Large intestine (tissue), 12 donors: ENCODE results near the gene FLNC. TPM values are rescaled to one million over a fixed set of nuclear protein-coding genes. Genes with fewer than 3 reads are reported as not detected.

Experiments used
- DNase-seq, 2 donors: peaks; one replicate each; pipeline versions ENCODE4 v3.0.0 to v3.0.0-alpha.2; 2013
- H3K27ac ChIP-seq: one replicate; pipeline ENCODE4 v1.5.1; 2013; ENCODE audit warnings: low read length
- H3K27me3 ChIP-seq: 2 replicates; pipeline ENCODE4 v1.6.1; 2013; ENCODE audit warnings: low read length; ENCODE audit not compliant: control insufficient read depth, insufficient read depth
- H3K36me3 ChIP-seq: 2 replicates; pipeline ENCODE4 v1.6.1; 2013; ENCODE audit warnings: low read length; ENCODE audit not compliant: control insufficient read depth, insufficient read depth
- H3K4me1 ChIP-seq: one replicate; pipeline ENCODE4 v1.6.1; 2013; ENCODE audit warnings: low read length; ENCODE audit not compliant: control insufficient read depth, insufficient read depth
- H3K4me3 ChIP-seq: one replicate; pipeline ENCODE4 v1.5.1; 2013; ENCODE audit warnings: low read length
- H3K9me3 ChIP-seq: one replicate; pipeline ENCODE4 v1.6.1; 2013; ENCODE audit warnings: mild to moderate bottlenecking, low read depth, low read length, moderate library complexity; ENCODE audit not compliant: control insufficient read depth
- WGBS: methylation state at CpG from one replicate; pipeline ENCODE4 v1.1.5; 2013; ENCODE audit warnings: low lambda C conversion rate; ENCODE audit not compliant: insufficient coverage; 5-methylcytosine and 5-hydroxymethylcytosine counted together
- long read RNA-seq, 11 donors: transcript quantifications; one replicate each; lab custom pipeline, GENCODE V29; 2026
- polyA plus RNA-seq: library from polyadenylated mRNA; unstranded; fragments of 120-200 nt; gene quantifications from one replicate; pipeline ENCODE4 v1.2.1, GENCODE V29; 2013

Gene FLNC, protein sequence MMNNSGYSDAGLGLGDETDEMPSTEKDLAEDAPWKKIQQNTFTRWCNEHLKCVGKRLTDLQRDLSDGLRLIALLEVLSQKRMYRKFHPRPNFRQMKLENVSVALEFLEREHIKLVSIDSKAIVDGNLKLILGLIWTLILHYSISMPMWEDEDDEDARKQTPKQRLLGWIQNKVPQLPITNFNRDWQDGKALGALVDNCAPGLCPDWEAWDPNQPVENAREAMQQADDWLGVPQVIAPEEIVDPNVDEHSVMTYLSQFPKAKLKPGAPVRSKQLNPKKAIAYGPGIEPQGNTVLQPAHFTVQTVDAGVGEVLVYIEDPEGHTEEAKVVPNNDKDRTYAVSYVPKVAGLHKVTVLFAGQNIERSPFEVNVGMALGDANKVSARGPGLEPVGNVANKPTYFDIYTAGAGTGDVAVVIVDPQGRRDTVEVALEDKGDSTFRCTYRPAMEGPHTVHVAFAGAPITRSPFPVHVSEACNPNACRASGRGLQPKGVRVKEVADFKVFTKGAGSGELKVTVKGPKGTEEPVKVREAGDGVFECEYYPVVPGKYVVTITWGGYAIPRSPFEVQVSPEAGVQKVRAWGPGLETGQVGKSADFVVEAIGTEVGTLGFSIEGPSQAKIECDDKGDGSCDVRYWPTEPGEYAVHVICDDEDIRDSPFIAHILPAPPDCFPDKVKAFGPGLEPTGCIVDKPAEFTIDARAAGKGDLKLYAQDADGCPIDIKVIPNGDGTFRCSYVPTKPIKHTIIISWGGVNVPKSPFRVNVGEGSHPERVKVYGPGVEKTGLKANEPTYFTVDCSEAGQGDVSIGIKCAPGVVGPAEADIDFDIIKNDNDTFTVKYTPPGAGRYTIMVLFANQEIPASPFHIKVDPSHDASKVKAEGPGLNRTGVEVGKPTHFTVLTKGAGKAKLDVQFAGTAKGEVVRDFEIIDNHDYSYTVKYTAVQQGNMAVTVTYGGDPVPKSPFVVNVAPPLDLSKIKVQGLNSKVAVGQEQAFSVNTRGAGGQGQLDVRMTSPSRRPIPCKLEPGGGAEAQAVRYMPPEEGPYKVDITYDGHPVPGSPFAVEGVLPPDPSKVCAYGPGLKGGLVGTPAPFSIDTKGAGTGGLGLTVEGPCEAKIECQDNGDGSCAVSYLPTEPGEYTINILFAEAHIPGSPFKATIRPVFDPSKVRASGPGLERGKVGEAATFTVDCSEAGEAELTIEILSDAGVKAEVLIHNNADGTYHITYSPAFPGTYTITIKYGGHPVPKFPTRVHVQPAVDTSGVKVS (N-terminal part only)
- polyA plus RNA-seq: 53.3 TPM
- long read RNA-seq, donor 1: 0 reads
- long read RNA-seq, donor 2: 0 reads
- long read RNA-seq, donor 3: 0 reads
- long read RNA-seq, donor 4: 0 reads
- long read RNA-seq, donor 5: 0 reads
- long read RNA-seq, donor 6, partial matches to known transcripts: 24 of 24 reads
- long read RNA-seq, donor 6, other reads (novel, unspliced or antisense): 0 of 24 reads
- long read RNA-seq, donor 7: 0 reads
- long read RNA-seq, donor 8, partial matches to known transcripts: 7 of 7 reads
- long read RNA-seq, donor 8, other reads (novel, unspliced or antisense): 0 of 7 reads
- long read RNA-seq, donor 9: 0 reads
- long read RNA-seq, donor 10, full-length matches to known transcripts: 1 of 1 reads
- long read RNA-seq, donor 10, partial matches to known transcripts: 0 of 1 reads
- long read RNA-seq, donor 10, other reads (novel, unspliced or antisense): 0 of 1 reads
- long read RNA-seq, donor 11: 0 reads

DNA sequence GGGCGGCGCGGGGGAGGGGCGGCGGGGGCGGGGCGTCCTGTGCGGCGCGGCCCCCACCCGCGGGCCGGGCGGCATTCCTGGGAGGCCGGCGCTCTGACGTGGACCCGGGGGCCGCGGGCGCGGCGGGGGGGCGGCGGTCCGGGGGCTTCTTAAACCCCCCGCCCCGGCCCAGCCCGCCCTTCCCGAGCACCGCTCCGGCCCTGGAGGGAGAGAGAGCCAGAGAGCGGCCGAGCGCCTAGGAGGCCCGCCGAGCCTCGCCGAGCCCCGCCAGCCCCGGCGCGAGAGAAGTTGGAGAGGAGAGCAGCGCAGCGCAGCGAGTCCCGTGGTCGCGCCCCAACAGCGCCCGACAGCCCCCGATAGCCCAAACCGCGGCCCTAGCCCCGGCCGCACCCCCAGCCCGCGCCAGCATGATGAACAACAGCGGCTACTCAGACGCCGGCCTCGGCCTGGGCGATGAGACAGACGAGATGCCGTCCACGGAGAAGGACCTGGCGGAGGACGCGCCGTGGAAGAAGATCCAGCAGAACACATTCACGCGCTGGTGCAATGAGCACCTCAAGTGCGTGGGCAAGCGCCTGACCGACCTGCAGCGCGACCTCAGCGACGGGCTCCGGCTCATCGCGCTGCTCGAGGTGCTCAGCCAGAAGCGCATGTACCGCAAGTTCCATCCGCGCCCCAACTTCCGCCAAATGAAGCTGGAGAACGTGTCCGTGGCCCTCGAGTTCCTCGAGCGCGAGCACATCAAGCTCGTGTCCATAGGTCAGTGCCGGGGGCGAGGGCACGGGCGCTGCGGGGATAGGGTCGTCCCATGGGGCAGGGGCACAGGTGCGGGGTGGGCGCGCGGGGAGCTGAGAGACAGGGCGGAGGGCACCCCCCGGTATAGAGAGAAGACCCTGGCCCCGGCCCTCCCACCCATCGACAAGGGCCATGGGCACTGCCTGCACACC is at the start of gene FLNC:
TSS of gene FLNC (plus strand) at position 176 of the 947 bp plus-strand sequence. CDS start at position 408, 232 bp downstream.
- H3K4me1 ChIP-seq: peaks cover 59% of the 10 kb centered on the region
- peaks cover 3% of the 10 kb centered on the region for H3K36me3 ChIP-seq
- H3K9me3 ChIP-seq: peaks cover 10% of the 10 kb centered on the region
- H3K27ac ChIP-seq: peak within 1 kb of the TSS; percentile 70
- peak; percentile 54 to 79 for DNase-seq
- peak within 1 kb of the TSS; percentile 86 for H3K4me3 ChIP-seq
- whole genome bisulfite sequencing: no CpG with 5 or more reads among the region's 109 CpGs
- H3K27me3 ChIP-seq: peaks cover 28% of the 10 kb centered on the region

GRCh38 chr7:128781126-128781525 is 49.1 kb upstream of the FLNC start:
- H3K9me3 ChIP-seq: no peaks in the 10 kb centered on the region
- no peak overlapping the region for H3K4me3 ChIP-seq
- no peaks in the 10 kb centered on the region for H3K36me3 ChIP-seq
- no peaks in the 10 kb centered on the region for H3K27me3 ChIP-seq
- DNase-seq: peak in 1 of 2 donors; percentile 14
- H3K4me1 ChIP-seq: no peaks in the 10 kb centered on the region
- no peak overlapping the region for H3K27ac ChIP-seq
- no CpG with 5 or more reads among the region's 5 CpGs for WGBS

DNA sequence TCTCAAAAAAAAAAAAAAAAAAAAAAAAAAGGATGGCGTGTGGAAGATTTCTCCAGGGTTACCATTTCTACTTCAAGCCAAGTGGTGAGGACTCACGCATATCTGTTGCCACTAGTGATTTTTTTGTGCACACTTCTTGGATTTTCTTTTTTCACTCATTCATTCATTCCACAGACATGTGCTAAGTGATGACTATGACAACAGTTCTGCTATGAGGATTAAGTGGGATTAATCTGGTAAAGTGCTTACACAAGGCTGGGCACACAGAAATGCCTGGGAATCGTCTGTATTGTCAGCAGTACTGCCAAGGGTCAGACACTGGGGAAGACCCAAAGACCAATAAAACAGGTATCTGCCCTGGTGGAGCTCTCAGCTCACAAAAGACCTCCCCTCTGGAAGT is 48.4 kb upstream of the FLNC start:
- WGBS: 100% methylated on average over 1 of the region's 3 CpGs
- Histone ChIP-seq H3K27me3 (no peaks in the 10 kb centered on the region), H3K9me3 (no peaks in the 10 kb centered on the region), H3K4me1 (no peaks in the 10 kb centered on the region), H3K27ac (no peak overlapping the region), H3K4me3 (no peak overlapping the region), H3K36me3 (no peaks in the 10 kb centered on the region)
- DNase-seq: no peak

DNA sequence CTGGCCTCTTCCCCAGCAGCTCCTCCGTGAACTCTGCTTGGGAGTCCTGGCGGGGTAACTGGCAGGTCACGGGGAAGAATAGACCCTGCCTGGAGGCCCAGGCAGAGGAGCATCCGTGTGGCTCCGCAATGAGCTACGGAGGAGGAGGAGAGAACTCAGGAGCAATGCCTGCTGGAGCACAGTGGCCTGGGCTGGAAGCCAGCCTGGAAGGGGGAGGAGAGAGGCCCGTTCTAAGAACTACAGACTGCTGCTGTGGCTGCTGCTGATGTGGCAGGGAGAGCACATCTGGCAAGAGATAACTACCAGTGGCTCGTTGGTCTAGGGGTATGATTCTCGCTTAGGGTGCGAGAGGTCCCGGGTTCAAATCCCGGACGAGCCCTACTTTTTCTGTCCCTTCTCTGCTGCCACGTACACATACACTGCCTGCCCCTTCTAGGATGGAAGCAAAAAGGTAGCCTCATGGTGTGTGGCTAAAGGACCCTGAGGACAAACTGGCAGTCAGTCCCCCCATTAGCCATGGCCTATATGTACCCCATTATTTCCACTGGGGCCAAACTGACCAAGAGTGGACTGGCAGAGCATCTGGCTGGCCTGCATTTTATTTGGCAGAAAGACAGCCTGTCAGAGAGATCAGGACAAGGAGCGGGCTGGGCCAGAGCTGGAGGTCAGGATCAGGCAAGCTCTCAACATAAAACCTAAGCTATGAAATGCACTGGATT is 46.9 kb upstream of the FLNC start:
- no CpG with 5 or more reads among the region's 15 CpGs for WGBS
- H3K36me3 ChIP-seq: no peaks in the 10 kb centered on the region
- H3K9me3 ChIP-seq: no peaks in the 10 kb centered on the region
- H3K4me3 ChIP-seq: no peak overlapping the region
- H3K4me1 ChIP-seq: no peaks in the 10 kb centered on the region
- no peaks in the 10 kb centered on the region for H3K27me3 ChIP-seq
- no peak overlapping the region for H3K27ac ChIP-seq
- peak; percentile 52 to 53 for DNase-seq

GRCh38 chr7:128785738-128786137 is 44.5 kb upstream of the FLNC start:
- DNase-seq: no peak
- Histone ChIP-seq H3K9me3 (no peaks in the 10 kb centered on the region), H3K36me3 (no peaks in the 10 kb centered on the region), H3K27me3 (peaks cover 21% of the 10 kb centered on the region), H3K4me1 (peaks cover 5% of the 10 kb centered on the region), H3K4me3 (no peak overlapping the region), H3K27ac (no peak overlapping the region)
- no CpG with 5 or more reads among the region's 3 CpGs for WGBS

DNA sequence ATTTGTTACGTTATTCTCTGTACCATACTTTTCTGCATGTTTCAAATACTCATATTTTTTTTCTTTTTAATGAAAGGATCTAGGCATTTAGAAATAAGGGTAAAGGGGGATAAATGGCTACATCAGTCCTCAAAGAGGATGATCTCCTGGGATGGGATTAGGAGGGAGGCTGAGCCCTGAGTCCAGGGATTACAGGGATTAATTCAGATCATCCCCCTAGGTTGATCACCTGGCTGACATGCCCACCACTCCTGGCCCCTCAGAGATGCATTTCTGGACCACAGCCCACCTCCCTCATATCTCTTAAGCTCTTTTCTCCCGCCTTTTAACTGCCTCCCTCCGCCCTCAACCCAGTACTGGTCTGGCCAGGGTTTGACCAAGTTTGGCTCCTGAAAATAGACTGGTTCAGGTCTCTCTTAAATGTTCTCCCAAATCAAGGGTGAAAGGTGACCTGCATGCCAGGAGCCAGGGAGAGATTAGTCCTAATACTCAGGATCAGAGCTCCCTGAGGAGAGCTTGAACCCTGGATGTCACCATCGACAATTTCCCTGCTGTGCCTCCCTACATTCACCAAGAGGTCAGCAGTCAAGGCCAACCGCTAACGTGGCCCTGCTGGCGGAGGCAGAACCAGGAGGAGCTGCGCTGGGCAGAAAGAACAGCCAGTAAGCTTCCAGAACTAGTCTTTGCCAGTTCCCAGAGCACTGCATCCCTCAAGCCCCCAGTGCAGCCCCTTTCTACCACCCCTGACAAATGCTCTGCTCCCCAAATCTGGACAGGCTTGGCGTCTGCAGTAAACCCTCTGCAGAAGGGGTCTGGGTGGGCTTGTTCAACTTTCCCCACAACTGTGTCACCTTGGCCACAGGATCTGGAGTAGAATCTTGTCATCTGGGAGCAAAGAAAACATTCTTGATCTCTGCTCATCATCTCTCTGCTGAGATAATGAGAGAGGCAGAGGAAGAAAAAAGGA is 41.5 kb upstream of the FLNC start:
- H3K27ac ChIP-seq: no peak overlapping the region
- DNase-seq: no peak
- 88% methylated on average over 1 of the region's 9 CpGs for WGBS
- no peaks in the 10 kb centered on the region for H3K9me3 ChIP-seq
- peaks cover 39% of the 10 kb centered on the region for H3K27me3 ChIP-seq
- H3K36me3 ChIP-seq: no peaks in the 10 kb centered on the region
- no peak overlapping the region for H3K4me3 ChIP-seq
- H3K4me1 ChIP-seq: peaks cover 11% of the 10 kb centered on the region

DNA sequence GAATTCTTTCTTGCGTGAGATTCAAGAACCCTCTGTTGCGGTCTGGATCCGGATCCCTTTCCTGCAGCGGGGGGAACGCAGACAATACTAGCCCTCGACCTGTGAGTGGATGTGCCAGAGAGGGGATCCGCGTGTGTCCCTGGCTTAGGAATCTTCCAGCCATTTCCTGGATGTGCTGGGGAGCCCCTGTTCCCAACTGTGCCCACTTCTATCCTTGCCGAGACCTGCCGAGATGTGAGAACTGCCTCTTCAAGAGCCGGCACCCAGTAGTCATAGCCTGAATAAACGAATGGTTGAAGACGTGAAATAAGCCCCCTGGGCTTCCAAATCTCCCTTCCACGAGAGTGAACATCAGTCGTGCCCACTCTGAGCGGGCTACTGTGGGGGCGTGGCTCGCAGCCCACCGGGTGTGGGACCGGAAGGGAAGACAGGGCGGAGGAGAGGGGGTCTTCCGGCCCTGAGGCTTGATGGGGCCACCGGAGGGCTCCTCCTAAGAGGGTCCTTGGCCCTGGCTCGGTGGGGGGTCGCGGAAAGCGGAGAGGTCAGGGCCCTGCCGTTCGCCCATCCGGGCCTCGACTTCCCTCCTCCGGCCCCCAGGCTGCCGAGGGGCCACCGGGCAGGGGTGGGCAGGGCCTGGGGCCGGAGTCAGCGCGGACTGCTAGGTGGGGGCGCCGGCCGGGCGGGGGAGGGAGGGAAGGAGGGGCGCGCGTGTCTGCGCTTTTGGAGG is 39.7 kb upstream of the FLNC start:
- DNase-seq: peak in 1 of 2 donors; percentile 26
- H3K36me3 ChIP-seq: no peaks in the 10 kb centered on the region

More for the DNA sequence above, 39.7 kb upstream of the FLNC start:
- WGBS: no CpG with 5 or more reads among the region's 45 CpGs
- peaks cover 43% of the 10 kb centered on the region for H3K27me3 ChIP-seq
- H3K4me3 ChIP-seq: peak overlapping the region; percentile 81
- H3K9me3 ChIP-seq: no peaks in the 10 kb centered on the region
- peaks cover 11% of the 10 kb centered on the region for H3K4me1 ChIP-seq
- no peak overlapping the region for H3K27ac ChIP-seq
